Thymus (tissue), 11 donors: Measurements from ENCODE around the gene GCSAML. TPM values are rescaled to one million over a fixed set of nuclear protein-coding genes. Genes with fewer than 3 reads are reported as not detected.

Source experiments
- DNase-seq, 9 donors: peaks; one replicate each; pipeline ENCODE4 v3.0.0-alpha.2; 2013; ENCODE audit warnings: low spot score in 9 of 9, low read depth in 6 of 9, missing footprints in 1 of 9
- H3K27ac ChIP-seq, 2 donors: one replicate each; pipeline ENCODE4 v1.5.1; 2013; ENCODE audit warnings: control low read depth in 1 of 2, low read depth in 1 of 2, low read length in 1 of 2, mild to moderate bottlenecking in 1 of 2, moderate library complexity in 1 of 2
- H3K27me3 ChIP-seq, 2 donors: one replicate each; pipeline ENCODE4 v1.5.1; 2013; ENCODE audit warnings: low read length in 1 of 2; ENCODE audit not compliant: control insufficient read depth in 2 of 2, insufficient read depth in 1 of 2
- H3K36me3 ChIP-seq, 2 donors: one replicate each; pipeline ENCODE4 v1.5.1; 2013; ENCODE audit warnings: low read length in 1 of 2, mild to moderate bottlenecking in 1 of 2, moderate library complexity in 1 of 2; ENCODE audit not compliant: control insufficient read depth in 2 of 2, insufficient read depth in 2 of 2
- H3K4me1 ChIP-seq, 2 donors: one replicate each; pipeline ENCODE4 v1.5.1; 2013; ENCODE audit warnings: low read length in 2 of 2; ENCODE audit not compliant: control insufficient read depth in 2 of 2, insufficient read depth in 2 of 2
- H3K4me3 ChIP-seq, 2 donors: one replicate each; pipeline ENCODE4 v1.5.1; 2013; ENCODE audit warnings: low read length in 2 of 2, control low read depth in 1 of 2, mild to moderate bottlenecking in 1 of 2
- H3K9me3 ChIP-seq, 2 donors: one replicate each; pipeline ENCODE4 v1.5.1; 2013; ENCODE audit warnings: low read length in 1 of 2, mild to moderate bottlenecking in 1 of 2; ENCODE audit not compliant: control insufficient read depth in 2 of 2, insufficient read depth in 1 of 2
- WGBS: extraction: QIAGEN DNeasy Blood & Tissue Kit; methylation state at CpG from one replicate; pipeline ENCODE4 v1.1.7; 2013; 5-methylcytosine and 5-hydroxymethylcytosine counted together
- polyA plus RNA-seq: library from polyadenylated mRNA; stranded (reverse); fragments of 200-250 nt; gene quantifications from one replicate; pipeline ENCODE4 v1.2.3, GENCODE V29; 2013
- total RNA-seq: library from RNA; stranded (reverse); fragments of 120-200 nt; gene quantifications from one replicate; pipeline ENCODE4 v1.2.4, GENCODE V29; 2013
- donor health status: healthy.

GCSAML gene
- total and polyA plus RNA-seq, 2 donors, result 0.42 to 0.48 TPM

- Histone ChIP-seq H3K27me3 (no peaks in the 10 kb centered on the region), H3K4me1 (peaks cover 0 to 2% of the 10 kb centered on the region in 2 donors), H3K9me3 (no peaks in the 10 kb centered on the region), H3K4me3 (no peak overlapping the region), H3K27ac (no peak overlapping the region), H3K36me3 (no peaks in the 10 kb centered on the region)
- no peak for DNase-seq
- WGBS, result 92% methylated on average over 2 of the region's 2 CpGs
Observed at GRCh38 chr1:247552231-247552630, 3.3 kb downstream of the GCSAML start.

GRCh38 chr1:247557926-247558674, 9.2 kb downstream of the GCSAML start:
- H3K36me3 ChIP-seq, result no peaks in the 10 kb centered on the region
- H3K27me3 ChIP-seq, result no peaks in the 10 kb centered on the region
- no peak overlapping the region for H3K27ac ChIP-seq
- no peaks in the 10 kb centered on the region for H3K9me3 ChIP-seq
- no peaks in the 10 kb centered on the region for H3K4me1 ChIP-seq
- DNase-seq, result no peak
- WGBS, result 97% methylated on average over 2 of the region's 2 CpGs
- no peak overlapping the region for H3K4me3 ChIP-seq

GRCh38 chr1:247561711-247562110, 12.8 kb downstream of the GCSAML start:
- Histone ChIP-seq H3K9me3 (no peaks in the 10 kb centered on the region), H3K36me3 (no peaks in the 10 kb centered on the region), H3K4me1 (no peaks in the 10 kb centered on the region), H3K4me3 (no peak overlapping the region), H3K27ac (no peak overlapping the region), H3K27me3 (no peaks in the 10 kb centered on the region)
- DNase-seq, result no peak
- 85% methylated on average over 10 of the region's 10 CpGs for WGBS

GRCh38 chr1:247562198-247562597, 13.3 kb downstream of the GCSAML start:
- Histone ChIP-seq H3K4me1 (no peaks in the 10 kb centered on the region), H3K27ac (no peak overlapping the region), H3K4me3 (no peak overlapping the region), H3K36me3 (no peaks in the 10 kb centered on the region), H3K27me3 (no peaks in the 10 kb centered on the region), H3K9me3 (no peaks in the 10 kb centered on the region)
- DNase-seq, result no peak
- 93% methylated on average over 9 of the region's 9 CpGs for WGBS

GRCh38 chr1:247574236-247574635, 25.3 kb downstream of the GCSAML start:
- H3K9me3 ChIP-seq, result no peaks in the 10 kb centered on the region
- DNase-seq, result no peak
- H3K27me3 ChIP-seq, result no peaks in the 10 kb centered on the region
- H3K27ac ChIP-seq, result no peak overlapping the region
- no peaks in the 10 kb centered on the region for H3K4me1 ChIP-seq
- H3K36me3 ChIP-seq, result no peaks in the 10 kb centered on the region
- 86% methylated on average over 1 of the region's 1 CpG for WGBS
- no peak overlapping the region for H3K4me3 ChIP-seq

GRCh38 chr1:247574664-247575063, 25.7 kb downstream of the GCSAML start:
- no peaks in the 10 kb centered on the region for H3K36me3 ChIP-seq

GRCh38 chr1:247576514-247576913, 27.6 kb downstream of the GCSAML start:
- no peaks in the 10 kb centered on the region for H3K9me3 ChIP-seq
- DNase-seq, result peak in 4 of 9 donors; percentile 4 to 41 (median 15)
- no peaks in the 10 kb centered on the region for H3K36me3 ChIP-seq
- no peaks in the 10 kb centered on the region for H3K27me3 ChIP-seq
- no peak overlapping the region for H3K27ac ChIP-seq
- no peaks in the 10 kb centered on the region for H3K4me1 ChIP-seq
- no peak overlapping the region for H3K4me3 ChIP-seq
- WGBS, result 64% methylated on average over 3 of the region's 3 CpGs

More at GRCh38 chr1:247574664-247575063, 25.7 kb downstream of the GCSAML start:
- H3K4me1 ChIP-seq, result no peaks in the 10 kb centered on the region
- H3K27me3 ChIP-seq, result no peaks in the 10 kb centered on the region
- H3K27ac ChIP-seq, result no peak overlapping the region
- no peak for DNase-seq
- H3K4me3 ChIP-seq, result no peak overlapping the region
- H3K9me3 ChIP-seq, result no peaks in the 10 kb centered on the region

- H3K4me1 ChIP-seq, result no peaks in the 10 kb centered on the region
- 95% methylated on average over 5 of the region's 5 CpGs for WGBS
- no peak for DNase-seq
- no peak overlapping the region for H3K27ac ChIP-seq
- no peak overlapping the region for H3K4me3 ChIP-seq
- no peaks in the 10 kb centered on the region for H3K36me3 ChIP-seq
- no peaks in the 10 kb centered on the region for H3K27me3 ChIP-seq
- H3K9me3 ChIP-seq, result no peaks in the 10 kb centered on the region
Observed at GRCh38 chr1:247578946-247579460, 30.1 kb downstream of the GCSAML start.

- Histone ChIP-seq H3K4me1 (no peaks in the 10 kb centered on the region), H3K27ac (no peak within 1 kb of the TSS), H3K27me3 (no peaks in the 10 kb centered on the region), H3K36me3 (no peaks in the 10 kb centered on the region), H3K9me3 (no peaks in the 10 kb centered on the region), H3K4me3 (no peak within 1 kb of the TSS)
- DNase-seq, result no peak
- 95% methylated on average over 2 of the region's 2 CpGs for WGBS
Observed at GRCh38 chr1:247588060-247588459, 39.1 kb downstream of the GCSAML start, which contains the start of gene OR2G2. TSS of gene OR2G2 (plus strand) at chr1:247588360. CDS start at chr1:247588360, 0 bp downstream.
